Measurements from ENCODE around the gene ALKBH6.

The ALKBH6 gene

GRCh38 chr19:35992907-35993765 is 20.9 kb downstream of the ALKBH6 start:
- H3K4me3 ChIP-seq (replicated peaks; ENCODE audit: low read depth, low read length) = no peak overlapping the region
- no peak for TF ChIP-seq CTCF (IDR thresholded peaks at IDR 0.05; ENCODE audit: low read depth, low read length, missing control alignments)
- no peak for DNase-seq (ENCODE audit: extremely low read depth, low read depth)

- no peak overlapping the region for H3K4me3 ChIP-seq (replicated peaks; ENCODE audit: low read depth, low read length)
- no peak for DNase-seq (ENCODE audit: extremely low read depth, low read depth)
- TF ChIP-seq CTCF (IDR thresholded peaks at IDR 0.05; ENCODE audit: low read depth, low read length, missing control alignments) = no peak
Observed at GRCh38 chr19:35991731-35992450, 22.1 kb downstream of the ALKBH6 start.

- H3K4me3 ChIP-seq (replicated peaks; ENCODE audit: low read depth, low read length) = no peak overlapping the region
- no peak for DNase-seq (ENCODE audit: extremely low read depth, low read depth)
- no peak for TF ChIP-seq CTCF (IDR thresholded peaks at IDR 0.05; ENCODE audit: low read depth, low read length, missing control alignments)
Observed at GRCh38 chr19:35990771-35991730, 23.0 kb downstream of the ALKBH6 start.

- no peak for TF ChIP-seq CTCF (IDR thresholded peaks at IDR 0.05; ENCODE audit: low read depth, low read length, missing control alignments)
- no peak overlapping the region for H3K4me3 ChIP-seq (replicated peaks; ENCODE audit: low read depth, low read length)
- DNase-seq (ENCODE audit: extremely low read depth, low read depth) = no peak
Observed at GRCh38 chr19:35990156-35990555, 23.9 kb downstream of the ALKBH6 start.

GRCh38 chr19:35988824-35989223 is 25.2 kb downstream of the ALKBH6 start:
- TF ChIP-seq CTCF (IDR thresholded peaks at IDR 0.05; ENCODE audit: low read depth, low read length, missing control alignments) = no peak
- DNase-seq (ENCODE audit: extremely low read depth, low read depth) = no peak
- no peak overlapping the region for H3K4me3 ChIP-seq (replicated peaks; ENCODE audit: low read depth, low read length)

GRCh38 chr19:35987571-35987896 is 26.5 kb downstream of the ALKBH6 start:
- no peak for DNase-seq (ENCODE audit: extremely low read depth, low read depth)
- TF ChIP-seq CTCF (IDR thresholded peaks at IDR 0.05; ENCODE audit: low read depth, low read length, missing control alignments) = no peak
- H3K4me3 ChIP-seq (replicated peaks; ENCODE audit: low read depth, low read length) = no peak overlapping the region

Measured in HFF-Myc (cell line).